ENCODE results near the gene PCDHA4.
"Not testable (repeated sequence)": the region's sequence is repeated elsewhere in the genome, so short reads cannot be mapped to it uniquely, and the experiment has no call there.

- not testable (repeated sequence) for TF ChIP-seq POLR2A (IDR thresholded peaks at IDR 0.05); CTCF (IDR thresholded peaks at IDR 0.05 in 4 of 5, conservative IDR thresholded peaks at IDR 0.05 in 1 of 5)
Observed at GRCh38 chr5:140787422-140787821, 19.4 kb upstream of the PCDHA4 start.

All from gastrocnemius medialis (tissue), 4 donors.